GF-D8 (cell line): ENCODE data around the gene CLDN3.
"Not testable (repeated sequence)": the region's sequence is repeated elsewhere in the genome, so short reads cannot be mapped to it uniquely, and the experiment has no call there.

Experiments used
- DNase-seq: peaks from one replicate; lab custom pipeline; 2025; lab: John Stamatoyannopoulos, UW

Gene CLDN3, protein sequence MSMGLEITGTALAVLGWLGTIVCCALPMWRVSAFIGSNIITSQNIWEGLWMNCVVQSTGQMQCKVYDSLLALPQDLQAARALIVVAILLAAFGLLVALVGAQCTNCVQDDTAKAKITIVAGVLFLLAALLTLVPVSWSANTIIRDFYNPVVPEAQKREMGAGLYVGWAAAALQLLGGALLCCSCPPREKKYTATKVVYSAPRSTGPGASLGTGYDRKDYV

DNA sequence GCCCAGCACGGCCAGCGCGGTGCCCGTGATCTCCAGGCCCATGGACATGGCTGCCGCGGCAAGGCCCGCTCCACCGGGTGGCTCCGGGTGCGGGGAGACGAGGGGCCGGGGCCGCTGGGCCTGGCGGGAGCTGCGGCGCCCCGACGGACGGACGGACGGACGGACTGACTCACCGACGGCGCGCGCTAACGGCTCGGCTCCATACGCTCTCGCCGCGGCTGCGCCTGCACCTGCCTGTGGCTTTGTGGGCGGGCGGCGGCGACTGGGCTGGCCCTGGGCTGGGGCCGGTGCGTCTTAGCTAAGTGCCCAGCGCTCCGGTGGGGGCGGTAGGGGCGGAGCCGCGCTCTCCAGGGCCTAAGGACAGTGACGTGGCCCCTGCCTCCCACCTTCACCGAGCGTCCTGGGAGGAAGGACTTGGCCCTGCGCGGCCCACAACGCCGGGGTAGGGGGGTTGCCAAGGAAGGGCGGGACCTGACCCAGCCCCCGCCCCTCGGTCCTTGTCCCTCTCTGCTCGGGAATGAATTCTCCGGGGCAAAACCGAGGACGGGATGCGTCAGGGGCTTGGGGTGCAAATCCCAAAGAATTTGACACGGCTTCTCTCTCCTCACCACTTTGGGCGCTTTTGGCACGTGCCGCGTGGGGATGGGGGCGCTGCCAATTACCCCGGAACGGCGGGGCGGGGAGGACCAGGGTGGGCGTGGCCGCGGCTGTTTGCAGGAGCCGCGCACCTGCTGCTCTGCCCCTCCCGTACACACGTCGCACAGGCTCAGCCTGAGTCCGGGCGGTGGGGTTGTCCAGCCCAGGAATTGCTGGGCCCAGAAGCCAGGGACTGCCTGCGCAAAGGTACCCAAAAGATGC, at the start of gene CLDN3:
CLDN3 (minus strand) TSS at position 269 of the 858 bp plus-strand sequence; CDS start at position 48, 221 bp downstream.
- no peak for DNase-seq

DNA sequence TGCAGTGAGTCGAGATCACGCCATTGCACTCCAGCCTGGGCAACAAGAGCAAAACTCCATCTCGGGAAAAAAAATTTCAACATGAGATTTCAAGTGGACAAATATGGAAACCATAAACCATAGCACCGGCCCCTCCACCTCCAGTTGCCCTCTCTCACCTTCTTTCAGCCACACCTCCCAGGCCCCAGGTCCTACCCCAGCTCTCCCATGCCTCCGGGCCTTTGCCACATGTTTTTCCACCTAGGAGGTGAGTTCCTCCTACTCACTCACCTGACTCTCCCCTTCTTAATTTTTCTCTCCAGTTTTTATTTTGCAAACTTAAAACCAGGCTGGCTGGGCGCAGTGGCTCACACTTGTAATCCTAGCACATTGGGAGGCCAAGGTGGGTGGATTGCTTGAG, 47.1 kb upstream of the CLDN3 start:
- DNase-seq, result no peak

DNA sequence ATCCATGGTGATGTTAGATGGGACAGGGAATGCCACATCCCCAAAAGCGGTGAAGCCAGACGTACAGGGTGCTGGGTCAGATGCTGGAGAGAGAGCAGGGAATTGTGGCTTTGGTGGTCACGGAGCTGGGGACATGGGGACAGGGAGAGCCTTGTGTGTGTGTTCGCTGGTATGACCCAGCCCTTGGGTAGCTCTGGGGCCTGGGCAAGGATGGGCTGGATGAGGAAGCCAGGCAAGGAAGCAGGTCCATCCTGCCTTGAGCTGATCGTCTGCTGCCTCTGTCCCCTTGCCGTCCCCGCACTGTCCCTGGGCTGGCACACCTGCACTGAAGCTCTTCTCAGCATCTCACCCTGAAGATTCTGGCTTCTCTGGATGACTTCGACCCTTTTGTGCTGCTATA, 45.4 kb upstream of the CLDN3 start:
- DNase-seq, result no peak

DNA sequence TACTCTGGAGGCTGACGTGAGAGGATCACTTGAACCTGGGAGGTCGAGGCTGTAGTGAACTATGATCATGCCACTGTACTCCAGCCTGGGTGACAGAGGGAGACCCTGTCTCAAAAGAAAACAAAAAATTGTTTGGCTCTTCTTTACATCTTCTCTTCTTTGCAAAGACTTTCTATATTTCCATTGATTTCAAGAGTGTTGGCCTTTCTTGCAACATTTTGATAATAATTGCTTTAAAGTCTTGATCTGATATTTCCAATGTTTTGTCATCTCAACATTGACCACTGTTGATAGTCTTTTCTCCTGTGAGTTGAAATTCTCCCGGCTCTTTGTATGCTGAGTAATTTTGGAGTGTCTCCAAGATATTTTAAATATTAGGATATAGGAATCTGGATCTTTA, 42.9 kb upstream of the CLDN3 start:
- DNase-seq, result no peak

DNA sequence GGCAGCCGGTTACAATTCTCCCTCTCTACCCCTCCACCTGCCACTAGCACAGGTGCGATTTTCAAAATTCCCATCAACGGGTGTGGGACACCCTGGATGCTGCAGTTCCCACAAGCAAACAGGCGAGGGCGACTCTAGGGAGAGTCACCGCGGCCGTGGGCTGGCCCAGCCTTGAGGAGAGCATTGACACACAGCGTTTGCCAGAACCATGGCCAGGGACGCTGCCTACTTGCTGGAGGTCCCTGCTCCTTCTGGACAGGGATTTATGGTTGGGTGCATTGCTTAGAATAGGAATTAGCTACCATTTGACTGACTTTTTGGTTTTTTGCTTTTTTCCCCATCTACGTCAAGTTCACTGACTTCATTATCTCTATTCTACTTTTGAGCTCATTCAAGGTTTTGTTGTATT, 41.7 kb upstream of the CLDN3 start:
- no peak for DNase-seq

DNA sequence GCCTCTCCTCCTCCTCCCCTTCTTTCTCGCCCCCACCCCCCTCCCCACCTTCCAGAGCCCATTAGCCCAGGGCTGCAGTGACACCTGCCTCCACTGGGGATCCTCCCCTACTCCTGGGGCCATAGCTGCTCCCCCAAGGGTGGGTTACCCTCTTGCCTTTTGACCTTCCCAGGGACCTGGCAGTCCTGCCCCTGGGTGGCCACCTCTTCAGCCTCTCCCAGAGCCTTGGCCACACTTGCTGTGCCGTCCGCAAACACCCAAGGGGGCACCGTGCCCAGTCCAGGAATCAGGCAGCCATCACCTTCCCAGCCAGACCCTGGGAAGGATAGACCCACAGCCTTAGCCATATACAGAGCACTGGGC, 40.9 kb upstream of the CLDN3 start:
- DNase-seq, result no peak

DNA sequence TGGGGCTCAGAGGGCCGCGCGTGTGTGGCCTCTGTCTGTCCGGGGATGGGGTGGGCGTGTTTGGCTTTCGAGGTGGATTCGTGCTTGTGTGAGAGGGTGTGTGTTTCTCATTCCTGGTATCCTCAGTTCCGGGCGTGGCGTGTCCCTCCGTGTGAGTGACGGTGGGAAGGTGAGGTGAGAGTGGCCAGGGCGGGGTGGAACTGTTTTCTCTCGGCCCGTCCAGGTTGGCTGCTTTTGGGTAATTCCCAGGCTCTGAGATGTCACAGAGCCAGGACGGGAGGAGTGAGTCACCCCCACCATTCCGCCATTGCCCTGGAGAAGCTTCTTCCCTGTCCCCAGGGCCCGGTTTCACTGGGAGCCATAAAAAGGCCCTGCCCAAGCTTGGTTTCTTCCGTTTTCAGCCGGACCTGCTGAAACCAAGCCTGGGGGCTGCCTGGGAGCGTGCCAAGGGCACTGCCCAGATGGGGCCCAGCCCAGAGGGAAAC, 39.4 kb upstream of the CLDN3 start:
- no peak for DNase-seq

DNA sequence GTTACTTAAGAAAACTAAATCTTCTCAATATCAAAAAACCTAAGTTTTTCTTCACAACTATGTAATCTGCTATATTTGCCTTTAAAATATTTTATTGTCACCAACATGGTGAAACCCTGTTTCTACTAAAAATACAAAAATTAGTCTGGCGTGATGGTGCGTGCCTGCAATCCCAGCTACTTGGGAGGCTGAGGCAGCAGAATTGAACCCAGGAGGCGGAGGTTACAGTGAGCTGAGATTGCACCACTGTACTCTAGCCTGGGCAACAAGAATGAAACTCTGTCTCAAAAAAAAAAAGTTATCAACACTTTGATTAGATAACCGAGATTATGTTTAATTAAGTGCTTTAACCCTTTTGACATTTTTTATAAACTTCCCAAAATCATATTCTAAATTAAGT, 32.4 kb upstream of the CLDN3 start:
- no peak for DNase-seq

DNA sequence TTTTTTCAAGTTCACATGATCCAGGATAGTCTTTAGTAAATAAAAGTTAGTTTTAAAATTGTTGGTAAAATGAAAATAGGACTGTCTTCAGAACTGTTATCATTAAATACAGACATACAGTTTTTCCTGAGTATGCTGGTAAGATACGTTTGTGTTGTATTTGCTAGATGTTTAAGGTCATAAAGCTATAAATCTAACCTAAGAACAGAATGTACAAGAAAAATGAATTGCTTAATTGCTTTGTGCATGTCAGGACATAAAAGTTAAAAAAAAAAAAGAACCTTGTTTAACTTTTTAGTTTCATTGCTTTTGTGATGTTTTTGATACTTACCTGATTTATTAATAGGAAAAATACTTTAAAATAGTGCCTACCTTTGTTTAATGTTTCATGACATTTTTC, 31.5 kb upstream of the CLDN3 start:
- no peak for DNase-seq

DNA sequence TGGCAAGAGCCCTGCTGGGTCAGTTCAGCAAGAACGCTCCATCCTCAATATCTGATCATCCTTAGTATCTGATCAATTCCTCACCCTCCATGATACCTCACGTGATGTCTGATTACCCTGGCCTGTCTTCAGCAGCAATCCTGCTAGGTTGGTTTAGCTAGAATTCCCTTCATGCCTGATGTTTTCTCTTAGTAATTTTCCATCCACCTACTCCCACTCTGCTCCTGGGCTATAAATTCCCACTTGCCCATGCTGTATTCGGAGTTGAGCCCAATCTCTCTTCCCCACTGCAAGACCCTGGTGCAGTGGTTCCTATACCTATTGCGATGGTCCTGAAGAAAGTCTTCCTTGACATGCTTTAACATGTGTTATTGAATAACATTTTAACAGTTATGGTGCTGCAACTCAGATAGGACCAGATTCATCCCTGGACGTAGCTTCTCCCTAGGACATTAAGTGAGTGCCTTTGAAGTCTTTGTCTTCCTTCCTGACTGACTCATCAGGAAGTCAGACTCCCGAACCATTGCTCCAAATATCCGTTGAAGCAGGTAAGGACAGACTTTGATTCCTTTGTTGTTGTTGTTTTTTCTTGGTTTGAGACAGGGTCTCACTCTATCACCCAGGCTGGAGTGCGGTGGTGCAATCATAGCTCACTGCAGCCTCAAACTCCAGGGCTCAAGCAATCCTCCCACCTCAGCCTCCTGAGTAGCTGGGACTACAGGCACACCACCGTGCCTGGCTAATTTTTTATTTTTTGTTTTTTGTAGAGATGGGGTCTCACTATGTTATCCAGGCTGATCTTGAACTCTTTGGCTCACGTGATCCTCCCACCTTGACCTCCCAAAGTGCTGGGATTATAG, 29.4 kb upstream of the CLDN3 start:
- no peak for DNase-seq

DNA sequence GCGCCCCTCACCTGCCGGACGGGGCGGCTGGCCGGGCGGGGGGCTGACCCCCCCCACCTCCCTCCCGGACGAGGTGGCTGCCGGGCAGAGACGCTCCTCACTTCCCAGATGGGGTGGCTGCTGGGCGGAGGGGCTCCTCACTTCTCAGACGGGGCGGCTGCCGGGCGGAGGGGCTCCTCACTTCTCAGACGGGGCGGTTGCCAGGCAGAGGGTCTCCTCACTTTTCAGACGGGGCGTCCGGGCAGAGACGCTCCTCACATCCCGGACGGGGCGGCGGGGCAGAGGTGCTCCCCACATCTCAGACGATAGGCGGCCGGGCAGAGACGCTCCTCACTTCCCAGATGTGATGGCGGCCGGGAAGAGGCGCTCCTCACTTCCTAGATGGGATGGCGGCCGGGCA, 27.1 kb upstream of the CLDN3 start:
- DNase-seq, result not testable (repeated sequence)

DNA sequence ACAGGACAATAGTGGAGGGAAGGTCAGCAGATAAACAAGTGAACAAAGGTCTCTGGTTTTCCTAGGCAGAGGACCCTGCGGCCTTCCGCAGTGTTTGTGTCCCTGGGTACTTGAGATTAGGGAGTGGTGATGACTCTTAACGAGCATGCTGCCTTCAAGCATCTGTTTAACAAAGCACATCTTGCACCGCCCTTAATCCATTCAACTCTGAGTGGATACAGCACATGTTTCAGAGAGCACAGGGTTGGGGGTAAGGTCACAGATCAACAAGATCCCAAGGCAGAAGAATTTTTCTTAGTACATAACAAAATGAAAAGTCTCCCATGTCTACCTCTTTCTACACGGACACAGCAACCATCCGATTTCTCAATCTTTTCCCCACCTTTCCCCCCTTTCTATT, 26.6 kb upstream of the CLDN3 start:
- not testable (repeated sequence) for DNase-seq

DNA sequence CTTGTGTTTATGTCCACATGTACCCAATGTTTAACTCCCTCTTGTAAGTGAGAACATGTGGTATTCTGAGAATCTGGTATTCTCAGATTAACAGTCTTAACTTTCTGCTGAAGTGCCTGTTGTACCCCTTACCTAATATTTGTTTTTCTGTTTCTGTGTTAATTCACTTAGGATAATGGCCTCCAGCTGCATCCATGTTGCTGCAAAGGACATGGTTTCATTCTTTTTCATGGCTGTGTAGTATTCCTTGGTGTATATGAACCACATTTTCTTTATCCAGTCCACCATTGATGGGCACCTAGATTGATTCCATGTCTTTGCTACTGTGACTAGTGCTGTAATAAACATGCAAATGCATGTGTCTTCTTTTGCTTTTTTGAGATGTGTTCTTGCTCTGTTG, 25.1 kb upstream of the CLDN3 start:
- DNase-seq, result not testable (repeated sequence)

DNA sequence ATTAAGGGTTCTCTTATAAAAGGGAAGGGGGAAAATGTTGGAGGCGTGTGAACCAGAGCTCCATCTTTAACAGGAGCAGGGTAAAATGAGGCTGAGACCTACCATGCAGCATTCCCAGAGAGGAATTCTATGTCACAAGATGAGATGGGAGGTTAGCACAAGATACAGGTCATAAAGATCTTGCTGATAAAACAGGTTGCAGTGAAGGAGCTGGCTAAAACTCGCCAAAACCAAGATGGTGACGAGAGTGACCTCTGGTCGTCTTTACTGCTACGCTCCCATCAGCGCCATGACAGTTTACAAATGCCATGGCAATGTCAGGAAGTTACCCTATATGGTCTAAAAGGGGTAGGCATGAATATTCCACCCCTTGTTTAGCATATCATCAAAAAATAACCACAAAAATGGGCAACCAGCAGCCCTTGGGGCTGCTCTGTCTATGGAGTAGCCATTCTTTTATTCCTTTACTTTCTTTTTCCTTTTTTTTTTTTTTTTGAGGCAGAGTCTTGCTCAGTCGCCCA, 21.2 kb upstream of the CLDN3 start:
- not testable (repeated sequence) for DNase-seq

DNA sequence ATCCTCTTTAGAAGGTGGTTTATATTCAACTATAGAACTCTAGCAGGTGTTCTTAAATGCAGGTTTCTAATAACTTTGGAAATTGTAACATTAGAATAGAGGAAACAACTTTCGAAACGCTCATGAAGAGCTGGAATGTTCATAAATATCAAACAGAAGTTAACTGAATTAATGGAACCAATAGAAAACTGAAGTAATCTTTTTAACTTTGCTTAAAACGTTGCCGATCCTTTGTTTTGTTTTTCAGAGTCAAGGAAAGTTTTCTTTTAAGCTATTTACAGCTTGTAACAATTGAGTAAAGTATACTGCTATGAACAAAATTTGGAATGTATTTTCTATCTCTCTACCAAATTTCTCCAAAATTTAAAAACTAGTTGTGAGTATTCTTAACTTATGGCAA, 19.0 kb upstream of the CLDN3 start:
- DNase-seq, result no peak

DNA sequence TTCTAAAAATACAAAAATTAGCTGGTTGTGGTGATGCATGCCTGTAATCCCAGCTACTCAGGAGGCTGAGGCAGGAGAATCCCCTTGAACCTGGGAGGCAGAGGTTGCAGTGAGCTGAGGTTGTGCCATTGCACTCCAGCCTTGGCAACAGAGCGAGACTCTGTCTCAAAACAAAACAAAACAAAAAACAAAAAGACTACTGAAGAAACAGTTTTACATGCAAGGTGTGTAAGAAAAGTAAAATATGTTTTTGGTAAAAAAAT, 17.6 kb upstream of the CLDN3 start:
- not testable (repeated sequence) for DNase-seq

DNA sequence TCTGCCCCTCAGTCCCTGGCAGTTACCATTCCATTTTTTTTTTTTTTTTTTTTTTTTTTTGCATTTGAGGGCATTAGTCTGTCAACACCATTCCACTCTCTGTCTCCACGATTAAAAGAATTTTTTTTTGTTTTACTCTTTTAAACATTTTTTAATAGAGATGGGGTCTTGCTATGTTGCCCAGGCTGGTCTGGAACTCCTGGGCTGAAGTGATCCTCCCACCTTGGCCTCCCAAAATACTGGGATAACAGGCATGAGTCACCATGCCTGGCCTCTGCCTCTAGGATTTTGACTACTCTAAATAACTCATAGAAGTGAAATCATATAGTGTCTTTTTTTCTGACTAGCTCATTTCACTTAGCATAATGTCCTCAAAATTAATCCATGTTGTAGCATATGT, 16.5 kb upstream of the CLDN3 start:
- no peak for DNase-seq

DNA sequence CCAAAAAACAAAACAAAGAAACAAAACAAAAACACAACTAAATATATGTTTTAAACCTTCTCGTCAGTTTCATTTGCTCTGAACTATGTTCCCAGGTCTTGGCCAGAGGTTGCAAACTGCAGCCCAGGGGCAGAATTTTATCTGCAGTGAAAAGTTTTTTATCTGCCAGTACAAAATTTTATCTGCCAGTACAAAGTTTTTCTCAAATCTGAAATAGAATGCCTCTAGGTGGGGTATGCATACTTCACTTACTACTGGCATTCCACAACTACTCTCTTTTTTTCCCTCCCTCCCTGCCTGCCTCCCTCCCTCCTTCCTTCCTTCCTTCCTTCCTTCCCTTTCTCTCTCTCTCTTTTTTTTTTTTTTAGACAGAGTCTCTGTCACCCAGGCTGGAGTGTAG, 9.4 kb upstream of the CLDN3 start:
- DNase-seq, result no peak

DNA sequence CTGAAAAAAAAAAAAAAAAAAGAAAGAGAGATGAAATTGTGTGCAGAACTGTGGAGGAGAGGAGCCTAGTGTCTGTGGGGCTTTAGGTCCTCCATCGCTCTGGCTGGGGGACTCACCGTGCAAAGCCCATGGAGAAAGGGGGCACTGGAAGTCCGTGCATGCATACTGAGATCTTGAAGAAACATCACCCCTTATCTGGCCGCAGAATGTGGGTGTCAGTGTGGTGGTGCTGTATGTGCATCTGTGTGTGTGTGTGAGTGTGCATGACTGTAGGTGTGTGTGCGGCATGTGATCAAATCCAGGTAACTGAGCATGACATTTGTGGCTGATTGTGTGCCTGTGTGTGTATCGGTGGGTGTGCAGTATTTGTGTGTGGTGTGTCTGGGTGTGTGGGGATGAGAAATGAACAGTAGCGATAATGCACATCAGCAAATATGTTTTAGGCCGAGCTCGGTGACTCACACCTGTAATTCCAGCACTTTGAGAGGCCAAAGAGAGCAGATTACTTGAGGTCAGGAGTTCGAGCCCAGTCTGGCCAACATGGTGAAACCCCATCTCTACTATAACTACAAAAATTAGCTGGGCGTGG, 8.8 kb upstream of the CLDN3 start:
- DNase-seq, result no peak

DNA sequence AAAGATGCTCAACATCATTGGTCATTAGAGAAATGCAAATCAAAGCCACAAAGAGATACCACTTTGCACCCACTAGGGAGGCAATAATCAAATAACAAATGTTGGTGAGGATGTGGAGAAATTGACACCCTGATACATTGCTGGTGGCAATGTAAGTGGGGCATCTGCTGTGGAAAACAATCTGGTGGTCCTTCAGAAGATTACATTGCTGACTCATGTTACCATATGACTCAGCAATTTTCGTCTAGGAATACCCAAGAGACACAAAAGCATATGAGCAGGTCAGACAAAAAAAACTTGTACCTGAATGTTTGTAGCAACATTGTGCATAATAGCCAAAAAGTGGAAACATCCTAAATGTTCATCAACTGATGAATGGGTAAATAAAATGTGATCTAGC, 4.9 kb upstream of the CLDN3 start:
- no peak for DNase-seq

DNA sequence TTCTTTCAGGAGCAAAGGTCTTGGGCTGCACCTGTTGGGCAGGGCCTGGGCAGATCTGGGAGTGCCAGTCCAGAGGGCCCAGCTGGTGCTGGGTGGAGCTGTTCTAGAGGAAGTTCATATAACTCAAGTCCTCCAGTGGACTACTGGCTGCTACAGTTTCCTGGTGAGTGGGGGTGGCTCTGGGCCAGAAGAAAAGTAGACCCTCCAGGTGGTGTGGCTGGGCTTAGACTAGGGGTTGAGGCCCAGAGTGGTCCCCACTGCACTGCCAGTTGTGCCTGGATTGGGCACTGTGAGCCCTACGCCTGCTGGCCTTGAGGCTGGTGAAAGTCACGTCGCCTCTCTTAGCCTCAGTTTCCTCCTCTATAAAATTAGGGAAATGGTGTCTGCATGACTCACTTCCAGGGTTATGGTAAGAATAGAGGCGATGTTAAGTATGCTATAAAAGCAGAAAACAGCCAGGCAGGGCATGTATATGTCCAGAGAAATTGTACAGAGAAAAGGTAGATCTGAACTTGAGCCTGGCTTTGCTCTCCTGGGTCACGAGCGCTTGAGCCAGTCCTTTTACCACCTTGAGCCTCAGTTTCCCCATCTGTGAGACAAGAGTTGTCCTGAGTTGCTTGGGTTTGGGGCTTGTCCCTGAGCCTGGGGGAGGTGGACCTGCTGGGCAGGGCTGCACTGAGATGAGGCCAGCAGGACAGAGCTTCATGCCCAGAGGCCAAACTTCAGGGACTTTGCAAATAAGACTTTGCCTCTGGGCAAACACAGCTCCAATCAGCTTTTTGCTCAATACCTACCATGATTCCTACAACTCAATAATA, 3.8 kb upstream of the CLDN3 start:
- no peak for DNase-seq
